ENCODE results near the gene REX1BD. TPM values are rescaled to one million over a fixed set of nuclear protein-coding genes. Genes with fewer than 3 reads are reported as not detected.

REX1BD gene
- total RNA-seq, 1 donor from 2014 or later, result 47.4 TPM

GRCh38 chr19:18605546-18606280, 17.1 kb downstream of the REX1BD start:
- Histone ChIP-seq H3K4me3 (ENCODE audit: insufficient read depth, low read depth, low read length) (no peak overlapping the region), H4K20me1 (ENCODE audit: insufficient read depth, low read length) (peaks cover 14% of the 10 kb centered on the region), H3K4me1 (ENCODE audit: insufficient read depth, low read length) (peaks cover 3% of the 10 kb centered on the region), H2AFZ (ENCODE audit: low read depth, low read length) (no peak overlapping the region), H3K4me2 (ENCODE audit: low read length) (peak overlapping the region; percentile 41), H3K27me3 (ENCODE audit: insufficient read depth, low read length) (peaks cover 48% of the 10 kb centered on the region), H3K9me3 (ENCODE audit: insufficient read depth, low read depth, low read length) (no peaks in the 10 kb centered on the region), H3K79me2 (ENCODE audit: insufficient read depth, low read length) (no peaks in the 10 kb centered on the region), H3K27ac (ENCODE audit: low read depth, low read length) (no peak overlapping the region), H3K9ac (ENCODE audit: low read length) (no peak overlapping the region), H3K36me3 (ENCODE audit: insufficient read depth, low read length) (no peaks in the 10 kb centered on the region)
- Mint-ChIP-seq H3K27ac (ENCODE audit: unreplicated experiment) (peak overlapping the region; percentile 66), H3K4me3 (ENCODE audit: unreplicated experiment) (peak overlapping the region; percentile 86), H3K36me3 (ENCODE audit: low read depth, unreplicated experiment) (peaks cover 3% of the 10 kb centered on the region), H3K4me1 (ENCODE audit: low read depth, unreplicated experiment) (peaks cover 5% of the 10 kb centered on the region), H3K27me3 (ENCODE audit: low read depth, unreplicated experiment) (peaks cover 60% of the 10 kb centered on the region), H3K9me3 (ENCODE audit: unreplicated experiment) (no peaks in the 10 kb centered on the region)
- DNase-seq (ENCODE audit: low read depth), result no peak
- TF ChIP-seq EZH2 (IDR thresholded peaks at IDR 0.05; ENCODE audit: insufficient read depth, low read length), result no peak
- TF ChIP-seq CTCF (IDR thresholded peaks at IDR 0.05; ENCODE audit: insufficient read depth, low read depth, low read length), result no peak
- no peak for FAIRE-seq

GRCh38 chr19:18606281-18607225, 18.0 kb downstream of the REX1BD start, which contains the start of gene CRLF1:
TSS of gene CRLF1 (minus strand) at chr19:18606799. CDS start at chr19:18606656, 143 bp downstream.
- Histone ChIP-seq H3K9ac (ENCODE audit: low read length) (no peak within 1 kb of the TSS), H3K4me2 (ENCODE audit: low read length) (peak within 1 kb of the TSS; percentile 59), H2AFZ (ENCODE audit: low read depth, low read length) (peak within 1 kb of the TSS; percentile 26), H3K79me2 (ENCODE audit: insufficient read depth, low read length) (no peaks in the 10 kb centered on the region), H4K20me1 (ENCODE audit: insufficient read depth, low read length) (peaks cover 14% of the 10 kb centered on the region), H3K9me3 (ENCODE audit: insufficient read depth, low read depth, low read length) (no peaks in the 10 kb centered on the region), H3K4me1 (ENCODE audit: insufficient read depth, low read length) (peaks cover 9% of the 10 kb centered on the region), H3K27ac (ENCODE audit: low read depth, low read length) (no peak within 1 kb of the TSS), H3K36me3 (ENCODE audit: insufficient read depth, low read length) (no peaks in the 10 kb centered on the region), H3K27me3 (ENCODE audit: insufficient read depth, low read length) (peaks cover 53% of the 10 kb centered on the region), H3K4me3 (ENCODE audit: insufficient read depth, low read depth, low read length) (no peak within 1 kb of the TSS)
- H3K27ac Mint-ChIP-seq (ENCODE audit: unreplicated experiment), result no peak within 1 kb of the TSS
- peaks cover 3% of the 10 kb centered on the region for H3K36me3 Mint-ChIP-seq (ENCODE audit: low read depth, unreplicated experiment)
- no peaks in the 10 kb centered on the region for H3K9me3 Mint-ChIP-seq (ENCODE audit: unreplicated experiment)
- peak within 1 kb of the TSS; percentile 62 for H3K4me3 Mint-ChIP-seq (ENCODE audit: unreplicated experiment)
- TF ChIP-seq EZH2 (IDR thresholded peaks at IDR 0.05; ENCODE audit: insufficient read depth, low read length) (no peak), CTCF (IDR thresholded peaks at IDR 0.05; ENCODE audit: insufficient read depth, low read depth, low read length) (no peak)
- peaks cover 9% of the 10 kb centered on the region for H3K4me1 Mint-ChIP-seq (ENCODE audit: low read depth, unreplicated experiment)
- peaks cover 58% of the 10 kb centered on the region for H3K27me3 Mint-ChIP-seq (ENCODE audit: low read depth, unreplicated experiment)
- FAIRE-seq, result no peak
- no peak for DNase-seq (ENCODE audit: low read depth)

All from astrocyte (in vitro differentiated cells and primary cell).